Measurements from ENCODE around the gene HEXD.

- TF ChIP-seq CTCF (IDR thresholded peaks at IDR 0.05) (no peak), POLR2A (IDR thresholded peaks at IDR 0.05) (no peak), POLR2AphosphoS5 (IDR thresholded peaks at IDR 0.05; ENCODE audit: insufficient read depth in 1 of 2, low read depth in 1 of 2) (no peak)
Observed at GRCh38 chr17:82424863-82425159, 6.7 kb downstream of the HEXD start.

Data from vagina (tissue), 2 donors.